A673 (cell line): ENCODE measurements around the gene DENND5A.

Experiments
- CTCF ChIP-seq: fragments of 300-800, 200-600 bp; sonication (generic); conservative IDR thresholded peaks from 2 replicates; pipeline ENCODE4 v1.5.1; 2017; ENCODE audit warnings: low read depth, mild to moderate bottlenecking, antibody characterized with exemption, low read length, moderate library complexity, mixed read lengths
- EZH2 ChIP-seq: fragments of 200-600 bp; sonication (generic); IDR thresholded peaks from 2 replicates; pipeline ENCODE4 v1.6.1; 2017; ENCODE audit warnings: borderline replicate concordance, low read depth, mild to moderate bottlenecking, mixed read lengths, antibody characterized with exemption, low read length; ENCODE audit not compliant: poor library complexity, severe bottlenecking

- TF ChIP-seq CTCF, result no peak
- TF ChIP-seq EZH2, result no peak
Observed at GRCh38 chr11:9222654-9223053, 42.5 kb downstream of the DENND5A start.
